Measurements from ENCODE around the gene GDPD5.

The GDPD5 gene

GRCh38 chr11:75495749-75496304, 29.9 kb downstream of the GDPD5 start:
- in situ Hi-C loops (cut with HindIII; ENCODE audit: low sequenced_read_pairs), result no loop called here

- in situ Hi-C loops (cut with HindIII; ENCODE audit: low sequenced_read_pairs), result no loop called here
Observed at GRCh38 chr11:75493626-75494025, 32.1 kb downstream of the GDPD5 start.

- in situ Hi-C loops (cut with HindIII; ENCODE audit: low sequenced_read_pairs), result no loop called here
Observed at GRCh38 chr11:75492181-75492820, 33.4 kb downstream of the GDPD5 start.

- in situ Hi-C loops (cut with HindIII; ENCODE audit: low sequenced_read_pairs), result no loop called here
Observed at GRCh38 chr11:75491465-75491864, 34.3 kb downstream of the GDPD5 start.

GRCh38 chr11:75490221-75491181, 35.2 kb downstream of the GDPD5 start:
- in situ Hi-C loops (cut with HindIII; ENCODE audit: low sequenced_read_pairs), result no loop called here

GRCh38 chr11:75487365-75487764, 38.4 kb downstream of the GDPD5 start:
- in situ Hi-C loops (cut with HindIII; ENCODE audit: low sequenced_read_pairs), result loop anchor here (5.0 kb wide), 1 partner anchor 35 kb away; no protein-coding TSS in a partner anchor

- in situ Hi-C loops (cut with HindIII; ENCODE audit: low sequenced_read_pairs), result loop anchor here (5.0 kb wide), 1 partner anchor 37 kb away; no protein-coding TSS in a partner anchor
Observed at GRCh38 chr11:75485742-75486141, 40.0 kb downstream of the GDPD5 start.

GRCh38 chr11:75482931-75483469, 42.7 kb downstream of the GDPD5 start:
- in situ Hi-C loops (cut with HindIII; ENCODE audit: low sequenced_read_pairs), result no loop called here

GRCh38 chr11:75481922-75482606, 43.7 kb downstream of the GDPD5 start:
- in situ Hi-C loops (cut with HindIII; ENCODE audit: low sequenced_read_pairs), result no loop called here

GRCh38 chr11:75481223-75481921, 44.4 kb downstream of the GDPD5 start:
- in situ Hi-C loops (cut with HindIII; ENCODE audit: low sequenced_read_pairs), result no loop called here

GRCh38 chr11:75480185-75481175, 45.3 kb downstream of the GDPD5 start:
- in situ Hi-C loops (cut with HindIII; ENCODE audit: low sequenced_read_pairs), result no loop called here

- in situ Hi-C loops (cut with HindIII; ENCODE audit: low sequenced_read_pairs), result no loop called here
Observed at GRCh38 chr11:75479597-75480145, 46.1 kb downstream of the GDPD5 start.

- in situ Hi-C loops (cut with HindIII; ENCODE audit: low sequenced_read_pairs), result no loop called here
Observed at GRCh38 chr11:75478783-75479596, 46.8 kb downstream of the GDPD5 start.

GRCh38 chr11:75477614-75477935, 48.2 kb downstream of the GDPD5 start:
- in situ Hi-C loops (cut with HindIII; ENCODE audit: low sequenced_read_pairs), result no loop called here

- in situ Hi-C loops (cut with HindIII; ENCODE audit: low sequenced_read_pairs), result no loop called here
Observed at GRCh38 chr11:75476739-75477613, 48.8 kb downstream of the GDPD5 start.

GRCh38 chr11:75475767-75476650, 49.7 kb downstream of the GDPD5 start:
- in situ Hi-C loops (cut with HindIII; ENCODE audit: low sequenced_read_pairs), result no loop called here

Data from endothelial cell of hepatic sinusoid (primary cell).